Measurements from ENCODE around the gene SEC16B.

GRCh38 chr1:177927021-177927596 is 42.7 kb downstream of the SEC16B start:
- no peak for TF ChIP-seq POLR2A (IDR thresholded peaks at IDR 0.05; ENCODE audit: low read length)
- TF ChIP-seq GATA1 (IDR thresholded peaks at IDR 0.05; ENCODE audit: low read depth, low read length): no peak

All from erythroblast (primary cell).